Right ventricle myocardium superior (tissue), 1 donor: Measurements from ENCODE around the gene CAPN7. TPM values are rescaled to one million over a fixed set of nuclear protein-coding genes. Genes with fewer than 3 reads are reported as not detected.

Source experiments
- total RNA-seq: library from RNA; stranded (reverse); fragmentation: NEBNext Ultra II Directional; extraction: Animal tissue kit (Norgen Biotek cat#: 25700); gene quantifications from one replicate; pipeline ENCODE4 v1.2.1, GENCODE V29; 2021
- donor health status: DM: no; HTN: yes; CAD: no; lungs with severe emphysema.

Gene CAPN7
- total RNA-seq, 1 donor from 2014 or later: 28.1 TPM

Other genes with a start within 250 kb of the CAPN7 start
- 152 TPM for gene MRPS25, start 140.9 kb upstream of the CAPN7 start, total RNA-seq
- gene RBSN, start 107.1 kb upstream of the CAPN7 start, total RNA-seq: 17.1 TPM
- gene SH3BP5, start 126.3 kb downstream of the CAPN7 start, total RNA-seq: 10.4 TPM
- 8.5 TPM for gene METTL6, start 221.3 kb downstream of the CAPN7 start, total RNA-seq
- gene EAF1, start 221.4 kb downstream of the CAPN7 start, total RNA-seq: 7.8 TPM